HL-60 (cell line): ENCODE results near the gene MID1IP1.

Experiments
- GABPA ChIP-seq: IDR thresholded peaks from 2 replicates; pipeline ENCODE4 v1.6.1; 2012; ENCODE audit warnings: low read depth
- POLR2AphosphoS5 ChIP-seq: IDR thresholded peaks from 2 replicates; pipeline ENCODE4 v1.6.1; 2012; ENCODE audit warnings: low read depth
- TF ChIP-seq, protein P1 (sequence below): IDR thresholded peaks from one replicate; pipeline ENCODE4 v1.5.1; 2011; ENCODE audit warnings: low read length, control low read depth, inconsistent platforms; ENCODE audit not compliant: insufficient read depth
- TF ChIP-seq, protein P2 (sequence below): IDR thresholded peaks from 2 replicates; pipeline ENCODE4 v1.6.1; 2012; ENCODE audit warnings: low read depth; ENCODE audit not compliant: insufficient replicate concordance

DNA sequence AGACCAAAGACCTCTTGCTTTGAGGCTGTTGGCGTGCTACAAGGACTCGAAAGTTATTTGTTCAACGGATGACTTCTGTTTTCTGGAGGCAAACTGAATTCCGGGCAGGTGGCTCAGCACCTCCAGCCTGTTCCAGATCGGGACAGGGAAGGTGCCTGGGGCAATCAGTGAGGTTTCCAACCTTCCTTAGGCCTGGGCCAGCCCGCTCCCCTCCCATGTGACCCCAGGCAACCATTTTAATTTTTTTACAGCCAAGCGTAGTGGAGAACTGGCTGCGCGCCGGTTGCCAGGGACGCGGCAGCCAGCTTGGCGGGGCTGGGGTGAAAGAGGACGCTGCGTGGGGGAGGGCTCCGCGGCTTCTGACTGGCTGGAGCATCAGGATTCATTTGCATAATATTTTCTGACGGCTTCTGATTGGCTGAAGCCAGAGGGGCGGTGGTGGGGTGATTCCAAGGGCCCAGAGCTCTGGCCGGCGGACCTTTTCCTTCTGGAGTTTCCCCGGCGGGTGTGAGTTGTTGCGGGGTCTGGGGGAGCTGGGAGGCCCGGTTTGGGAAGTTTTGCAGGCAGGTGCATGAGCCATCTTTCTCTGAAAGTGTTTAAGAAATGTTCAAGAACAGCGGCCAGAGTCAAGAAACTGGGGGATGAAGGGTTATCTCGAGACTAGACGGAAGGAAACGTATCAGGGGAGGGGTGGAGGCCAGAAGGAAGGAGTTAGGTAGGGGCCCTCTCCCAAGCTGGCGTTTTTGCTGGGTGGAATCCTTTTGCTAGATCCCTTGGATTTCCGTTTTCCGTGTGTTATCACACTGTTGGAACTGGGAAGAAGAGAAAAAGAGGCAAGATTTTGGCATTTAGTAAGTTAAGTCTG, at the start of gene MID1IP1:
- TF ChIP-seq, protein P1, sequence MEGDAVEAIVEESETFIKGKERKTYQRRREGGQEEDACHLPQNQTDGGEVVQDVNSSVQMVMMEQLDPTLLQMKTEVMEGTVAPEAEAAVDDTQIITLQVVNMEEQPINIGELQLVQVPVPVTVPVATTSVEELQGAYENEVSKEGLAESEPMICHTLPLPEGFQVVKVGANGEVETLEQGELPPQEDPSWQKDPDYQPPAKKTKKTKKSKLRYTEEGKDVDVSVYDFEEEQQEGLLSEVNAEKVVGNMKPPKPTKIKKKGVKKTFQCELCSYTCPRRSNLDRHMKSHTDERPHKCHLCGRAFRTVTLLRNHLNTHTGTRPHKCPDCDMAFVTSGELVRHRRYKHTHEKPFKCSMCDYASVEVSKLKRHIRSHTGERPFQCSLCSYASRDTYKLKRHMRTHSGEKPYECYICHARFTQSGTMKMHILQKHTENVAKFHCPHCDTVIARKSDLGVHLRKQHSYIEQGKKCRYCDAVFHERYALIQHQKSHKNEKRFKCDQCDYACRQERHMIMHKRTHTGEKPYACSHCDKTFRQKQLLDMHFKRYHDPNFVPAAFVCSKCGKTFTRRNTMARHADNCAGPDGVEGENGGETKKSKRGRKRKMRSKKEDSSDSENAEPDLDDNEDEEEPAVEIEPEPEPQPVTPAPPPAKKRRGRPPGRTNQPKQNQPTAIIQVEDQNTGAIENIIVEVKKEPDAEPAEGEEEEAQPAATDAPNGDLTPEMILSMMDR: no peak
- TF ChIP-seq GABPA (no peak), POLR2AphosphoS5 (peak; percentile 50)
- TF ChIP-seq, protein P2, sequence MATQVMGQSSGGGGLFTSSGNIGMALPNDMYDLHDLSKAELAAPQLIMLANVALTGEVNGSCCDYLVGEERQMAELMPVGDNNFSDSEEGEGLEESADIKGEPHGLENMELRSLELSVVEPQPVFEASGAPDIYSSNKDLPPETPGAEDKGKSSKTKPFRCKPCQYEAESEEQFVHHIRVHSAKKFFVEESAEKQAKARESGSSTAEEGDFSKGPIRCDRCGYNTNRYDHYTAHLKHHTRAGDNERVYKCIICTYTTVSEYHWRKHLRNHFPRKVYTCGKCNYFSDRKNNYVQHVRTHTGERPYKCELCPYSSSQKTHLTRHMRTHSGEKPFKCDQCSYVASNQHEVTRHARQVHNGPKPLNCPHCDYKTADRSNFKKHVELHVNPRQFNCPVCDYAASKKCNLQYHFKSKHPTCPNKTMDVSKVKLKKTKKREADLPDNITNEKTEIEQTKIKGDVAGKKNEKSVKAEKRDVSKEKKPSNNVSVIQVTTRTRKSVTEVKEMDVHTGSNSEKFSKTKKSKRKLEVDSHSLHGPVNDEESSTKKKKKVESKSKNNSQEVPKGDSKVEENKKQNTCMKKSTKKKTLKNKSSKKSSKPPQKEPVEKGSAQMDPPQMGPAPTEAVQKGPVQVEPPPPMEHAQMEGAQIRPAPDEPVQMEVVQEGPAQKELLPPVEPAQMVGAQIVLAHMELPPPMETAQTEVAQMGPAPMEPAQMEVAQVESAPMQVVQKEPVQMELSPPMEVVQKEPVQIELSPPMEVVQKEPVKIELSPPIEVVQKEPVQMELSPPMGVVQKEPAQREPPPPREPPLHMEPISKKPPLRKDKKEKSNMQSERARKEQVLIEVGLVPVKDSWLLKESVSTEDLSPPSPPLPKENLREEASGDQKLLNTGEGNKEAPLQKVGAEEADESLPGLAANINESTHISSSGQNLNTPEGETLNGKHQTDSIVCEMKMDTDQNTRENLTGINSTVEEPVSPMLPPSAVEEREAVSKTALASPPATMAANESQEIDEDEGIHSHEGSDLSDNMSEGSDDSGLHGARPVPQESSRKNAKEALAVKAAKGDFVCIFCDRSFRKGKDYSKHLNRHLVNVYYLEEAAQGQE: no peak
